Brain microvascular endothelial cell (primary cell): ENCODE measurements around the gene MUCL3.

Experiments used
- DNase-seq: peaks from one replicate; pipeline ENCODE4 v3.0.0-alpha.2; 2020
- H3K27ac ChIP-seq: fragments of 250-450 bp; sonication (Bioruptor Pico); 2 replicates; pipeline ENCODE4 v1.5.1; 2020; ENCODE audit warnings: mild to moderate bottlenecking, moderate library complexity
- H3K27me3 ChIP-seq: fragments of 250-450 bp; sonication (Bioruptor Pico); replicated peaks from 2 replicates; pipeline ENCODE4 v1.5.1; 2020; ENCODE audit warnings: mild to moderate bottlenecking
- H3K36me3 ChIP-seq: fragments of 250-450 bp; sonication (Bioruptor Pico); replicated peaks from 2 replicates; pipeline ENCODE4 v1.5.1; 2020; ENCODE audit warnings: mild to moderate bottlenecking
- H3K4me3 ChIP-seq: 2 replicates; pipeline ENCODE4 v1.5.1; 2011; ENCODE audit warnings: low read depth, mild to moderate bottlenecking, control low read depth, low read length, moderate library complexity
- in situ Hi-C: cut with HindIII; loops from 2 replicates; pipeline ENCODE4 v1.10.0; 2017; ENCODE audit warnings: low sequenced_read_pairs, low pct_ligation_motif_present
- TF ChIP-seq, protein P1 (sequence below): IDR thresholded peaks from 2 replicates; pipeline ENCODE4 v1.5.1; 2011; ENCODE audit warnings: low read depth, mild to moderate bottlenecking, moderate library complexity, low read length, control low read depth, inconsistent platforms; ENCODE audit errors: missing control alignments

Gene MUCL3

DNA sequence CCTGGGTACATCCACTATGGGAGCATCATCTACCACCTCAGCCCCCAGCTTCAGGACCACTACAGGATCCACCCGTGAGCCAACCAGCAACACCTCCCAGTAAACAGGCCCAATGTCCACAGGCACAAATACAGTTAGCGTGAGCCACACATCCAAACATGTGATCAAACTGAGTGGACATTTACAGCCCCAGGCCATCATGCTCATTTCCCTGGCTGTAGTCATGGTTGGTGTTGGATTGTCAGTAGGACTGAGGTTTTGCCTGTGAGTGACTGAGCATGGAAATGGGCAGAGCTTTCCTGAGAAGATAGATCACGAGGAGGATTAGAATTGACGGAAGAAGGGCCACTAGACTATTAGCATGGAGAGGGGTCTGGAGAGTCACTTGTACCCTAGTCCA, 32.0 kb downstream of the MUCL3 start:
- H3K4me3 ChIP-seq: no peak overlapping the region
- no peak overlapping the region for H3K27ac ChIP-seq
- H3K36me3 ChIP-seq: no peaks in the 10 kb centered on the region
- in situ Hi-C loops: no loop called here
- H3K27me3 ChIP-seq: no peaks in the 10 kb centered on the region
- TF ChIP-seq, protein P1, sequence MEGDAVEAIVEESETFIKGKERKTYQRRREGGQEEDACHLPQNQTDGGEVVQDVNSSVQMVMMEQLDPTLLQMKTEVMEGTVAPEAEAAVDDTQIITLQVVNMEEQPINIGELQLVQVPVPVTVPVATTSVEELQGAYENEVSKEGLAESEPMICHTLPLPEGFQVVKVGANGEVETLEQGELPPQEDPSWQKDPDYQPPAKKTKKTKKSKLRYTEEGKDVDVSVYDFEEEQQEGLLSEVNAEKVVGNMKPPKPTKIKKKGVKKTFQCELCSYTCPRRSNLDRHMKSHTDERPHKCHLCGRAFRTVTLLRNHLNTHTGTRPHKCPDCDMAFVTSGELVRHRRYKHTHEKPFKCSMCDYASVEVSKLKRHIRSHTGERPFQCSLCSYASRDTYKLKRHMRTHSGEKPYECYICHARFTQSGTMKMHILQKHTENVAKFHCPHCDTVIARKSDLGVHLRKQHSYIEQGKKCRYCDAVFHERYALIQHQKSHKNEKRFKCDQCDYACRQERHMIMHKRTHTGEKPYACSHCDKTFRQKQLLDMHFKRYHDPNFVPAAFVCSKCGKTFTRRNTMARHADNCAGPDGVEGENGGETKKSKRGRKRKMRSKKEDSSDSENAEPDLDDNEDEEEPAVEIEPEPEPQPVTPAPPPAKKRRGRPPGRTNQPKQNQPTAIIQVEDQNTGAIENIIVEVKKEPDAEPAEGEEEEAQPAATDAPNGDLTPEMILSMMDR: no peak
- DNase-seq: no peak

DNA sequence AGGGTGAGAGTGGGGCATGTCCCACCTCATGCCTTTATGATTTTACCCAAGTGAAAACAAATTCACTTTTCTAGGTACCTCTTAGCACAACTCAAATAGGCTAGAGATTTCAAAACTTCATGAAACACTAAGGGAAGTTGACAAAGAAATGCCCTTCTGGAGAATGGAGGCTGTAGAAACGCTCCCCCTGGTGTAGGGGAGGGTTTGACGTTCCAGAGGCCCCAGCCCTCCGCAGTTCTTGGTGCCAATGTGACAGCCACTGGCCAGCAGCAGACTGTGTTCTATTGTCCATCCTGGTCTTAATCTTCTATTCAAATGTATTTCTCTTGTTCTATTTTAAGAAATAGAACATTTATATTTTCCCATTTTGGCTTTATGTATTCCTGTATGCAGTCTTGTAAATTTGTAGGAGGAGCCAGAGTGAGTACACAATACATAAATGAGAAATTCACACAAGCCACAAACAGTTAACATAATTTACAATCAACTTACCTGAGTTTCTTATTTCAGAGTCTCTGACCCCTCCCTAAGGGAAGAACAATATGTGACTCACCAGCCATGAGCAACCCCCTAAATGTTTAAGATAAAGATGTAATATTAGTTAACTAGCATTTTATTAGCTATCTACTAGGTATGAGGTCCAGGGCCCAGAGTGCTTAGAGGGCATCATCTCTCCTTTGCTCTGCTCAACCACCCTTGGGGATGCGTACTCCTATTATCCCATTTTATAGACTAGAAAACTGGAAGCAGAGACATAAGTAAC, 33.9 kb downstream of the MUCL3 start:
- TF ChIP-seq, protein P1: peak; percentile 6
- no peak for DNase-seq
- Histone ChIP-seq H3K4me3 (no peak overlapping the region), H3K27ac (no peak overlapping the region), H3K27me3 (peaks cover 1% of the 10 kb centered on the region), H3K36me3 (no peaks in the 10 kb centered on the region)
- in situ Hi-C loops: no loop called here

DNA sequence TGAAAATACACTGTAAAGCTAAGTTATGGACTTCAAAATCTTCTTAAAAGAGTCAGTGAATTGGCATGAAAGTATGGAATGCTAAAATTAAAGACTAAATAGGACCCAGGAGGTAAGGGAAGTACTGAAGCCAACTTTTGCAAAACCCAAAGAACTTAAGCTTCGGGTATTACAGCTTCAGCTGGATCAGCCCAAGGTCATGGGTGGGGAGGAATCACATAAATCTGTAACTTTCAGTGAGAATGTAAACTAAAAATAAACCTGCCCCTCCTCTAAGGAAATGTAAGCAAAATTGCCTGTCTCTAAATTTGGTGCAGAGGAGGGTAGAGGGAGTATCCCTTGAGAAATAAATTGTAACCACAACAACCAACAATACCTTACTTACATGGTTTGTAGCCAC, 38.4 kb downstream of the MUCL3 start:
- H3K36me3 ChIP-seq: no peaks in the 10 kb centered on the region
- TF ChIP-seq, protein P1: no peak
- in situ Hi-C loops: no loop called here
- H3K27ac ChIP-seq: no peak overlapping the region
- H3K27me3 ChIP-seq: peaks cover 1% of the 10 kb centered on the region
- no peak for DNase-seq
- H3K4me3 ChIP-seq: no peak overlapping the region

DNA sequence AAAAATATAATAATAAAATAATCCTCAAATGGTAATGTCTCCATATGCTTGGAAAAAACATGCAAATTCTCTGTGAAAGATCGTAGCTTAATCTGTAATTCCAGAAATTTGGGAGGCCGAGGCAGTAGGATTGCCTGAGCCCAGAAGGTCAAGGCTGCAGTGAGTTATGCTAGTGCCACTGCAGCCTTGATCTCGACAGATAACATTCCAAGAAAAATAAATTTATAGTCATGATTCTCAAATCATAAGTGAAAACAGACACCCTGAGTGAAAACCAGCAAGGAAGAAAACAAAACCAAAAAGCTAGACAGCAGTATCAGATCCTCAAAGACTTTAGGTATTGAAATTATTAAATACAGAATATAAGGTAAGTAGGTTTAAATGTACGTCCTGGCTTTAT, 38.9 kb downstream of the MUCL3 start:
- Histone ChIP-seq H3K27ac (no peak overlapping the region), H3K27me3 (peaks cover 1% of the 10 kb centered on the region), H3K4me3 (no peak overlapping the region), H3K36me3 (no peaks in the 10 kb centered on the region)
- no peak for DNase-seq
- in situ Hi-C loops: no loop called here
- TF ChIP-seq, protein P1: no peak

DNA sequence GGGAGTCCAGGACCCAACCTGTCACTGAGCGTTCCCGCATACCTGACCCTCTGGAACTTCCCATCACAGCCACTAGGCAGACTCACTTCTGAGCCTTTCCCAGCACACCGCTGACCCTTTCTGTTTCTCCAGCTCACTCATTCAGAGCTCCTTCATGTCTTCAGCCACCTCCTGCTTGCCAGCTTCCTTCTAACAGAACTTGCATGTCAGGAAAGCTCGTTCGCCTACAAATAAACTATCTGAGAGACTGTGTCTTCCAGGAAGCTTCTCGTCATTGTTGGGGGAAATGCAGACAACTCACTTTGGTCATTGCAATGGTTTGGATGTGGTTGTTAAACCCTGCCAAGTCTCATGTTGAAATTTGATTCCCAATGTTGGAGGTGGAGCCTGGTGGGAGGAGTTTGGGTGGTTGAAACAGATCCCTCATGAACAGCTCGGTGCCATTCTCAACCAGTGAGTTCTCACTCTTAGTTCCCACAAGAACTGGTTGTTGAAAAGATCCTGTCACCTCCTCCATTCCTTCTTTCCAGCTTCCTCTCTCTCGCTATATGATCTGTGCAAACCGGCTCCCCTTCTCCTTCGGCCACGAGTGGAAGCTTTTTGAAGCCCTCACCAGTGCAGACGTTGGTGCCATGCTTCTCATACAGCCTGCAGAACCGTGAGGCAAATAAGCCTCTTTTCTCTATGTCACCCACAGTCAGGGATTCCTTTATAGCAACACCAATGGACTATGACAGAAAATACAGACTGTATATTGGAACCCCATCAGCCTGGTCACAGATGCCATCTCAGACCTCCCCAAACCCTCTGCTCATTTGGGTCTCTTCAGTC, 41.4 kb downstream of the MUCL3 start:
- Histone ChIP-seq H3K36me3 (no peaks in the 10 kb centered on the region), H3K27ac (no peak overlapping the region), H3K27me3 (peaks cover 1% of the 10 kb centered on the region), H3K4me3 (peak overlapping the region; percentile 6)
- DNase-seq: peak; percentile 58
- in situ Hi-C loops: no loop called here
- TF ChIP-seq, protein P1: peak; percentile 62
